Right atrium auricular region (tissue), 2 donors: Measurements from ENCODE around the gene RTN4RL2. TPM values are rescaled to one million over a fixed set of nuclear protein-coding genes. Genes with fewer than 3 reads are reported as not detected.

Source experiments
- DNase-seq: peaks from one replicate; pipeline ENCODE4 v3.0.0-alpha.2; 2019; ENCODE audit warnings: low spot score
- H3K27ac ChIP-seq, 2 donors: fragments of 200-600 bp; sonication (generic); 1 replicate in 1 of 2; 2 replicates in 1 of 2; pipeline ENCODE4 v1.5.1; 2016 to 2019
- H3K27me3 ChIP-seq, 2 donors: fragments of 200-600 bp; sonication (generic); one replicate each; pipeline versions ENCODE4 v1.5.1 to v1.6.0; 2017 to 2019
- H3K36me3 ChIP-seq: fragments of 200-600 bp; sonication (generic); one replicate; pipeline ENCODE4 v1.5.1; 2016
- H3K4me1 ChIP-seq, 2 donors: fragments of 200-600 bp; sonication (generic); one replicate each; pipeline versions ENCODE4 v1.5.1 to v1.6.0; 2017 to 2019
- H3K4me3 ChIP-seq, 2 donors: fragments of 200-600 bp; sonication (generic); 1 replicate in 1 of 2; 2 replicates in 1 of 2; pipeline ENCODE4 v1.5.1; 2017 to 2019; ENCODE audit warnings: mild to moderate bottlenecking in 1 of 2, moderate library complexity in 1 of 2
- H3K9me3 ChIP-seq, 2 donors: fragments of 200-600 bp; sonication (generic); one replicate each; pipeline ENCODE4 v1.5.1; 2019
- CTCF ChIP-seq, 2 donors: fragments of 200-600 bp; sonication (generic); IDR thresholded peaks; one replicate each; pipeline ENCODE4 v1.5.1; 2019; ENCODE audit warnings: antibody characterized with exemption in 2 of 2
- total RNA-seq, 2 donors: library from RNA; depleted of rRNA; stranded (reverse); fragments of >200 nt; gene quantifications; one replicate each; pipeline ENCODE4 v1.1.0, GENCODE V29; 2016

The RTN4RL2 gene
- total RNA-seq, 2 donors from 2014 or later: 0.94 to 1.3 TPM

DNA sequence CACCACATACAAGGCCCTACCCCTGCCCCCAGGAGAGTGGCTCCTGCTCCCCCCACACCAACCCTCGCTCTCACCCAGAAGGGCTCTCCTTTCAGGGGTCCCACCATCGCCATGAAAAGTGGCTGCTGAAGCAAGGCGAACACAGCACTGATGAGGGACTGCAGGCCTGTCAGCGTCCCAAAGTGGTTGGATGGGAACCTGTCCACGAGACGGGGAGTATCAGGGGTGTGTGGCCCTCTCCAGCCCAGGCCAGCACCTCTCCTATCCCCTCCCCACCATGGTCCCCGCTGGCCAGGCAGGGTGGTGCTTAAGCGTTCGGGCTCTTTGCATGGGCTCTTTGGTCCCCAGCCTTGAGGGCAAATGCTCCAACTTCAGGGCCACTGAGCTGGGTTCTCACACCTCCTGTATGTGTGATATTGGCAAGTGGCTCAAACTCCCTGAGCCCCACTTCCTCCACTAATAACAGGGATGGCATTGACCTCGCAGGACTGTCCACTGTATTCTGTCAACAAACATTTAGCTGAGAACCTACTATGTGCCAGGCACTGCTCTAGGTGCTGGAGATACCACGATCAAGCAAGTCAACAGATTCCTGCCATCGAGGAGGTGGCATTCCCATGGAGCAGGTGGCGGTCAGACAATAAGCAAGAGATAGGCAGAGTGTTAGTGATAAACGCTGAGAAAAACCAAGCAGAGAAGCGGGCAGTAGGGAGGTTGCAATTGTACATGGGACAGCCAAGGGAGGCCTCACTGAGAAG lies 26.9 kb downstream of the RTN4RL2 start:
- Histone ChIP-seq H3K4me3 (no peak overlapping the region), H3K27me3 (peaks cover 5 to 7% of the 10 kb centered on the region in 2 donors), H3K9me3 (no peaks in the 10 kb centered on the region), H3K4me1 (peaks cover 0 to 15% of the 10 kb centered on the region in 2 donors), H3K36me3 (peaks cover 52% of the 10 kb centered on the region), H3K27ac (no peak overlapping the region)
- no peak for DNase-seq
- no peak for TF ChIP-seq CTCF (IDR thresholded peaks at IDR 0.05)

- no peak for TF ChIP-seq CTCF (IDR thresholded peaks at IDR 0.05)
- Histone ChIP-seq H3K4me1 (peaks cover 0 to 6% of the 10 kb centered on the region in 2 donors), H3K36me3 (peaks cover 52% of the 10 kb centered on the region), H3K9me3 (no peaks in the 10 kb centered on the region), H3K27ac (no peak overlapping the region), H3K27me3 (no peaks in the 10 kb centered on the region), H3K4me3 (no peak overlapping the region)
- no peak for DNase-seq
Observed at GRCh38 chr11:57487920-57488659, 27.8 kb downstream of the RTN4RL2 start.

DNA sequence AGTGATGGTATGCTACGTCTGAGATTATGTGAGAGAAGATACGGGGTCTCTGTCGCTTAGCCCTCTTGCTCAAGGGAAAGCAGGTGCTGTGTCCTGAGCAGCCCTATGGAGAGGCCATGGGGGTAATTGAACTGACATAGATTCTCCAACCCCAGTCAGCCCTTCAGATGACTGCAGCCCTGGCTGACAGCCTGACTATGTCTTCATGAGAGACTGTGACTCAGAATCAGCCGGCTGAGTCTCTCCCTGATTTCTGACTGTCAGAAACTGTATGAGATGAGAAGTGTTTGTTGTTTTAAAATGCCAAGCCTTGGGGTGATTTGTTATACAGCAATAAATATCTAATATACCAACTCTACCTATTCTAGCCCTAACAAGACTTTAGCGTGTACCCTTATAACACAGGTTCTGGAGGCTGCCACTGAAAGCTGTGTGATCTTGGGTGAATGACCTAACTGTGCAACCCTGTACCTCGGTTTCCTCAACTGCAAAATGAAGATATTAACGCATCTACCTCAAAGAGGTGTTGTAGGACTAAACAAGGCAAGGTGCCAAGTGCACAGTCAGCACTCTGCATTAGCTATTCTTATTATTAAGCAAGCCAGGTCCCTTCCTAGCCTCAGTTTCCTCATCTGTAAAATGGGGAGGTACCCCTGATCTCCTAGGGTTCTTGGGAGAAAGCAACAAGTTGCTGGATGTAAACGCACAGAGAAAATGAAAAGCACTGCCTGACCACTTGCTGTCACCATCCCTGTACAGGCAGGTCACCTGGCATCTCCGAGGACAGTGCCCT lies 30.3 kb downstream of the RTN4RL2 start:
- Histone ChIP-seq H3K9me3 (no peaks in the 10 kb centered on the region), H3K27me3 (no peaks in the 10 kb centered on the region), H3K4me1 (peaks cover 0 to 10% of the 10 kb centered on the region in 2 donors), H3K36me3 (peaks cover 40% of the 10 kb centered on the region), H3K27ac (no peak overlapping the region), H3K4me3 (no peak overlapping the region)
- no peak for DNase-seq
- no peak for TF ChIP-seq CTCF (IDR thresholded peaks at IDR 0.05)

- H3K9me3 ChIP-seq: no peaks in the 10 kb centered on the region
- peak; percentile 20 to 69 for TF ChIP-seq CTCF (IDR thresholded peaks at IDR 0.05)
- no peaks in the 10 kb centered on the region for H3K27me3 ChIP-seq
- H3K27ac ChIP-seq: no peak overlapping the region
- peaks cover 0 to 10% of the 10 kb centered on the region in 2 donors for H3K4me1 ChIP-seq
- no peak overlapping the region for H3K4me3 ChIP-seq
- H3K36me3 ChIP-seq: peaks cover 40% of the 10 kb centered on the region
- DNase-seq: no peak
Observed at GRCh38 chr11:57491371-57492061, 31.2 kb downstream of the RTN4RL2 start.
